ENCODE measurements around the gene PLEKHA1. TPM values are rescaled to one million over a fixed set of nuclear protein-coding genes. Genes with fewer than 3 reads are reported as not detected.

PLEKHA1 gene
- total RNA-seq, 3 donors from 2014 or later: 39.1 to 55.0 (median 41.2) TPM

DNA sequence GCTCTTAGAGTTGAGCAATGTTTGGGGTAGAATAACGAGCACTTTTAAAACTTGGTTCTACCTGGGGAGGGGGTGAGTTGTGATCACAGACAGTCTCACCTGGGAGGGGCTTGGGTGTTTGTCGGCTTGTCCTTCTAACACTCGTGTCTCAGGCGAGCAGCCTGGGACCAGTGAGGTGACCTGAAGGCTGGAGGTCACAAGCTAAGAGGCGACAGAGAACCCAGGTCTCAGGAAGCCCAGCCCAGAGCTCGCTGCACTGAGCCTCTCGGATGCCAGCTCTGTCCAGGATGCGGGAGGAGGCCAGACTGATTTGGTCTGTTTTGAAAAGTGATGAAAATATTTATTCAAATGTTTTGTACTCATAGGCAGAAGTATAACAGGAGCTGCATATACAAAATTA is 98.6 kb downstream of the PLEKHA1 start:
- no peaks in the 10 kb centered on the region for H3K9me3 ChIP-seq
- TF ChIP-seq, protein P1, sequence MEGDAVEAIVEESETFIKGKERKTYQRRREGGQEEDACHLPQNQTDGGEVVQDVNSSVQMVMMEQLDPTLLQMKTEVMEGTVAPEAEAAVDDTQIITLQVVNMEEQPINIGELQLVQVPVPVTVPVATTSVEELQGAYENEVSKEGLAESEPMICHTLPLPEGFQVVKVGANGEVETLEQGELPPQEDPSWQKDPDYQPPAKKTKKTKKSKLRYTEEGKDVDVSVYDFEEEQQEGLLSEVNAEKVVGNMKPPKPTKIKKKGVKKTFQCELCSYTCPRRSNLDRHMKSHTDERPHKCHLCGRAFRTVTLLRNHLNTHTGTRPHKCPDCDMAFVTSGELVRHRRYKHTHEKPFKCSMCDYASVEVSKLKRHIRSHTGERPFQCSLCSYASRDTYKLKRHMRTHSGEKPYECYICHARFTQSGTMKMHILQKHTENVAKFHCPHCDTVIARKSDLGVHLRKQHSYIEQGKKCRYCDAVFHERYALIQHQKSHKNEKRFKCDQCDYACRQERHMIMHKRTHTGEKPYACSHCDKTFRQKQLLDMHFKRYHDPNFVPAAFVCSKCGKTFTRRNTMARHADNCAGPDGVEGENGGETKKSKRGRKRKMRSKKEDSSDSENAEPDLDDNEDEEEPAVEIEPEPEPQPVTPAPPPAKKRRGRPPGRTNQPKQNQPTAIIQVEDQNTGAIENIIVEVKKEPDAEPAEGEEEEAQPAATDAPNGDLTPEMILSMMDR (IDR thresholded peaks at IDR 0.05): no peak
- DNase-seq (no peak), ATAC-seq (no peak)
- no peak overlapping the region for H3K4me3 ChIP-seq
- intact Hi-C loops (cut with DNase I, micrococcal nuclease): no loop called here
- no peaks in the 10 kb centered on the region for H3K4me1 ChIP-seq (ENCODE audit: low read depth)
- no peaks in the 10 kb centered on the region for H3K36me3 ChIP-seq (ENCODE audit: low read depth)

DNA sequence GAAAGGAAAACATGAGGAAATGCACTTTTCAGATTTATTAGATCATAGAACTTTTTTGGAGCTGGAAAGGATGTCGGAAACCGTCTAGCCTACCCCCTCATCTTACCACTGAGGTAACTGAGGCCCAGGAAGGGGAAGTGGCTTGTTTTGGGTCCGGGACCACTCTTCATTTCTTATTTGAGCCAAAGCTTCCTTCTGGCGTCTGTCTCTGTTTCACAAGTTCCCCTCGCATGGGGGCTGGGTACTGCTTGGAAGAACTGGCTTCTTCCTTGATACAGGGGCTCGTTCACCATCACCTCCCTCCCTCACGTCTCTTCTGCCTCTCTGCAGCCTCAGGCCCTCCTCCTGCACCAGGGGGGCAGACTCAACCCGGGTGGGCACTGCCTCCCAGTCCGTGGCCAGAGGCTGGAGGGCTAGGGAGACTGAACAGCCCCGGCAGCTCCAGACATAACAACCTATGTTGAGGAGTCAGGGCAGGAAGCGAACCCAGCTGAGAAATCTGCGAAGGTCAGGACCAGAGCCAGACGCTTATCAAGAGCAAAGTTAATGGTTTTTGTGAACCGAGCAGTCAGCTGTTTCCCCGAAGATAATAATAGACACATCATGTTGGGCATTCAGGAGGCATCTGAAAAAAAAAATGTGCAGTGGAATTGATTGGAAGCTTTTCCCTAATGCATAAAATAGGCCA is 99.8 kb downstream of the PLEKHA1 start:
- Histone ChIP-seq H3K9me3 (no peaks in the 10 kb centered on the region), H3K36me3 (ENCODE audit: low read depth) (no peaks in the 10 kb centered on the region), H3K4me1 (ENCODE audit: low read depth) (no peaks in the 10 kb centered on the region), H3K4me3 (no peak overlapping the region)
- ATAC-seq: no peak
- TF ChIP-seq, protein P1 (IDR thresholded peaks at IDR 0.05): no peak
- intact Hi-C loops (cut with DNase I, micrococcal nuclease): no loop called here
- no peak for DNase-seq

- intact Hi-C loops (cut with DNase I, micrococcal nuclease): no loop called here
- no peak for DNase-seq
These were observed 100.6 kb downstream of the PLEKHA1 start for GRCh38 chr10:122475100-122475499.

GRCh38 chr10:122475591-122476332 is 101.3 kb downstream of the PLEKHA1 start:
- Histone ChIP-seq H3K4me1 (ENCODE audit: low read depth) (no peaks in the 10 kb centered on the region), H3K4me3 (no peak overlapping the region), H3K36me3 (ENCODE audit: low read depth) (no peaks in the 10 kb centered on the region), H3K9me3 (no peaks in the 10 kb centered on the region)
- TF ChIP-seq, protein P1 (IDR thresholded peaks at IDR 0.05): no peak
- intact Hi-C loops (cut with DNase I, micrococcal nuclease): no loop called here
- peak; percentile 23 for ATAC-seq
- DNase-seq: no peak

More at GRCh38 chr10:122475100-122475499, 100.6 kb downstream of the PLEKHA1 start:
- no peak overlapping the region for H3K4me3 ChIP-seq
- TF ChIP-seq, protein P1 (IDR thresholded peaks at IDR 0.05): no peak
- H3K36me3 ChIP-seq (ENCODE audit: low read depth): no peaks in the 10 kb centered on the region
- ATAC-seq: peak; percentile 20
- H3K9me3 ChIP-seq: no peaks in the 10 kb centered on the region
- H3K4me1 ChIP-seq (ENCODE audit: low read depth): no peaks in the 10 kb centered on the region

DNA sequence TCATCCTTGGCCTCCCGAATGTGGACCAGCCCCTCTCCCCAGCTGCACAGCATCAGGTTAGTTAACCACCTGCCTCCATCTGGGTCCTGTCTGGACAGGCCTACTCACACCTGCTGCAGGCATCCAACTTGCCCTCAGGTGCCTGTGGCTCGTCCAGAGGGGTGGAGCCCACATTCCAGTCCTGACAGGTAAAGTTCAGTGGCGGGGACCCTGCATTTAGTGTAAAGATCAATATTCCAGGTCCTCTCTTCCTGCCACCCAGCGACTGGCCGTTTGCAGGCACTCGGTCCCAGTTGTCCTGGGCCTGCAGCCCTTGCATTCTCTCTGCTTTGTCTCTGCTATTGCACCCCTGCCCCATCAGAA is 101.8 kb downstream of the PLEKHA1 start:
- H3K4me3 ChIP-seq: no peak overlapping the region
- H3K4me1 ChIP-seq (ENCODE audit: low read depth): no peaks in the 10 kb centered on the region
- no peaks in the 10 kb centered on the region for H3K36me3 ChIP-seq (ENCODE audit: low read depth)
- TF ChIP-seq, protein P1 (IDR thresholded peaks at IDR 0.05): no peak
- DNase-seq (no peak), ATAC-seq (no peak)
- no peaks in the 10 kb centered on the region for H3K9me3 ChIP-seq
- intact Hi-C loops (cut with DNase I, micrococcal nuclease): no loop called here

Measured in mucosa of descending colon (tissue), 3 donors.